ENCODE data around the gene ZNF276. TPM values are rescaled to one million over a fixed set of nuclear protein-coding genes. Genes with fewer than 3 reads are reported as not detected.

The ZNF276 gene
- total RNA-seq, 4 donors from 2014 or later: 44.7 to 62.0 (median 52.8) TPM

DNA sequence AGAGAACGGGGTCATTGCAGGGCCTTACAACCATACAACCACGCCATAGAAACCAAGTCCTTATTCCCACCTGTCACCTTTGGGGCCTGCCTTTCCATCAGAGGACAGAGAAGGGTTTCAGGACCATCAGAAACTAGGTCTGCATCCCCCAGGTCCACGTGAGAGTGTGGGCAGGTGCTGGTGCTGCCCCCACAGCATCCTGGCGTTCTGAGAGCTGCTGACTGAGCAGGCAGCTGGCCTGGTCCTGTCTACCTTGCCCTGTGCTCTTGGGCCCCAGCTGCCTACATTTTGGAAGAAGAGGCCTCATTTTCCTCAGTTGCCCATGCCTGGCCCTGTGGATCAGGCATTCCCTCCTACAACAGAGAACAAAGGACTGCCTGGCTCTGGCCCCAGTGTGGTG lies 21.6 kb downstream of the ZNF276 start:
- H3K4me3 ChIP-seq (ENCODE audit: low read depth, poor library complexity, severe bottlenecking): no peak overlapping the region
- TF ChIP-seq POLR2A (IDR thresholded peaks at IDR 0.05) (no peak), CTCF (IDR thresholded peaks at IDR 0.05) (no peak)
- no peak for DNase-seq (ENCODE audit: low spot score in 2 of 2)
- intact Hi-C loops (cut with DNase I; ENCODE audit: low total_unique reads): no loop called here
- 68 to 84% methylated on average over 4 of the region's 4 CpGs for WGBS, 2 donors

- H3K4me3 ChIP-seq (ENCODE audit: low read depth, poor library complexity, severe bottlenecking): no peak overlapping the region
- intact Hi-C loops (cut with DNase I; ENCODE audit: low total_unique reads): no loop called here
- no peak for DNase-seq (ENCODE audit: low spot score in 2 of 2)
- 84 to 94% methylated on average over 16 of the region's 16 CpGs for WGBS, 2 donors
- TF ChIP-seq CTCF (IDR thresholded peaks at IDR 0.05) (no peak), POLR2A (IDR thresholded peaks at IDR 0.05) (no peak)
Observed at GRCh38 chr16:89744813-89745212, 23.5 kb downstream of the ZNF276 start.

- H3K4me3 ChIP-seq (ENCODE audit: low read depth, poor library complexity, severe bottlenecking): no peak overlapping the region
- DNase-seq (ENCODE audit: low spot score in 2 of 2): no peak
- TF ChIP-seq POLR2A (IDR thresholded peaks at IDR 0.05): no peak
- no peak for TF ChIP-seq CTCF (IDR thresholded peaks at IDR 0.05)
- WGBS, 2 donors: 94 to 96% methylated on average over 3 to 14 of the region's 15 CpGs
- intact Hi-C loops (cut with DNase I; ENCODE audit: low total_unique reads): no loop called here
Observed at GRCh38 chr16:89746043-89746442, 24.7 kb downstream of the ZNF276 start.

DNA sequence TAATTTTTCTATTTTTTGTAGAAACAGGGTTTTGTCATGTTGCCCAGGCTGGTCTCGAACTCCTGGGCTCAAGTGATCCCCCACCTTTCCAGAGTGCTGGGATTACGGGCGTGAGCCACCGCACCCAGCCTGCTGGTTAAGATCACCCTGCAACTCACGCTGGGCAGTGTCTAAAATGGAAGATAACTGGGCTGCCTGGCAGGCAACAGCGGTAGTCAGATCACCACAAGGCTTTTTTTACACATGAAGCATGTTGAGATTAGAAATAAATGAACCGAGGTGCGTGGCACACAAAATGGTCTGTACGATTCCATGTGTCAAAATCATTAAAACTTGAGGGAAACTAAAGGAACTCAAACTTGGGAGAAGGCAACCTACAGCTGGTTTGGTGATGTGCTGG lies 26.7 kb downstream of the ZNF276 start:
- intact Hi-C loops (cut with DNase I; ENCODE audit: low total_unique reads): no loop called here
- no peak for DNase-seq (ENCODE audit: low spot score in 2 of 2)
- TF ChIP-seq POLR2A (IDR thresholded peaks at IDR 0.05) (no peak), CTCF (IDR thresholded peaks at IDR 0.05) (no peak)
- H3K4me3 ChIP-seq (ENCODE audit: low read depth, poor library complexity, severe bottlenecking): no peak overlapping the region
- WGBS, 2 donors: 93 to 99% methylated on average over 9 of the region's 9 CpGs

DNA sequence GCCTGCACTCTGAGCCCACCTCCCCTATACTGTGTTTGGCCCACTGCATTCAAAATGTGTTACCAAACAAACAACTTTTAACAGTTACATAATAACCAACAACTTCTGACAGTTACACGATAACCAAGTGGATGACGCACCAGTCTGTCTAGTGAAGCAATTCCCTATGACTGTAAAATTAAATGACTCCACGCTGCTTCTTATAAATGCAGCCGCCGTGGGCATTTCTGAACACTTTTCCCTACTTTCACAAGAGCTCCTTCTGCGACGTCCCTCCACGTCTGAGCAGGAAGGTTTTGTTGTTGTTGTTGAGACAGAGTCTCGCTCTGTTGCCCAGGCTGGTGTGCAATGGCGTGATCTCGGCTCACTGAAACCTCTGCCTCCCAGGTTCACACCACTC lies 27.6 kb downstream of the ZNF276 start:
- DNase-seq (ENCODE audit: low spot score in 2 of 2): no peak
- intact Hi-C loops (cut with DNase I; ENCODE audit: low total_unique reads): no loop called here
- H3K4me3 ChIP-seq (ENCODE audit: low read depth, poor library complexity, severe bottlenecking): no peak overlapping the region
- TF ChIP-seq CTCF (IDR thresholded peaks at IDR 0.05): no peak
- TF ChIP-seq POLR2A (IDR thresholded peaks at IDR 0.05): no peak
- WGBS, 2 donors: 96% methylated on average over 11 of the region's 11 CpGs

GRCh38 chr16:89749637-89750036 lies 28.3 kb downstream of the ZNF276 start:
- H3K4me3 ChIP-seq (ENCODE audit: low read depth, poor library complexity, severe bottlenecking): no peak overlapping the region
- intact Hi-C loops (cut with DNase I; ENCODE audit: low total_unique reads): no loop called here
- DNase-seq (ENCODE audit: low spot score in 2 of 2): peak in 1 of 2 donors; percentile 89
- 36 to 74% methylated on average over 10 of the region's 10 CpGs for WGBS, 2 donors
- TF ChIP-seq CTCF (IDR thresholded peaks at IDR 0.05): no peak
